NCI-H774 (cell line): ENCODE data around the gene SRCIN1.

ENCODE experiments used
- DNase-seq: peaks from one replicate; lab custom pipeline; 2025; lab: John Stamatoyannopoulos, UW

Gene SRCIN1

GRCh38 chr17:38598995-38599394 lies 6.8 kb downstream of the SRCIN1 start:
- DNase-seq: no peak

- DNase-seq: peak; percentile 95
Measured at GRCh38 chr17:38598536-38598935, 7.2 kb downstream of the SRCIN1 start.

- no peak for DNase-seq
Measured at GRCh38 chr17:38597375-38597774, 8.4 kb downstream of the SRCIN1 start.

GRCh38 chr17:38596651-38597050 lies 9.1 kb downstream of the SRCIN1 start:
- DNase-seq: no peak

GRCh38 chr17:38595892-38596291 lies 9.9 kb downstream of the SRCIN1 start:
- no peak for DNase-seq

- DNase-seq: no peak
Measured at GRCh38 chr17:38594152-38594551, 11.6 kb downstream of the SRCIN1 start.

- no peak for DNase-seq
Measured at GRCh38 chr17:38592487-38592886, 13.3 kb downstream of the SRCIN1 start.

- no peak for DNase-seq
Measured at GRCh38 chr17:38591759-38592241, 14.0 kb downstream of the SRCIN1 start.

GRCh38 chr17:38590988-38591758 lies 14.6 kb downstream of the SRCIN1 start:
- DNase-seq: no peak

- no peak for DNase-seq
Measured at GRCh38 chr17:38589462-38590114, 16.2 kb downstream of the SRCIN1 start.

- no peak for DNase-seq
Measured at GRCh38 chr17:38588788-38589174, 17.0 kb downstream of the SRCIN1 start.

- DNase-seq: no peak
Measured at GRCh38 chr17:38587947-38588787, 17.6 kb downstream of the SRCIN1 start.

- DNase-seq: no peak
Measured at GRCh38 chr17:38587203-38587602, 18.5 kb downstream of the SRCIN1 start.

- no peak for DNase-seq
Measured at GRCh38 chr17:38586788-38587187, 19.0 kb downstream of the SRCIN1 start.

GRCh38 chr17:38585918-38586529 lies 19.7 kb downstream of the SRCIN1 start:
- no peak for DNase-seq

- DNase-seq: no peak
Measured at GRCh38 chr17:38585056-38585917, 20.5 kb downstream of the SRCIN1 start.

GRCh38 chr17:38584350-38584925 lies 21.3 kb downstream of the SRCIN1 start:
- peak; percentile 83 for DNase-seq

GRCh38 chr17:38583828-38584349 lies 21.9 kb downstream of the SRCIN1 start:
- no peak for DNase-seq

- no peak for DNase-seq
Measured at GRCh38 chr17:38583176-38583575, 22.6 kb downstream of the SRCIN1 start.

GRCh38 chr17:38582069-38582468 lies 23.7 kb downstream of the SRCIN1 start:
- DNase-seq: no peak

- peak; percentile 84 for DNase-seq
Measured at GRCh38 chr17:38579934-38580333, 25.8 kb downstream of the SRCIN1 start.
